Testis (tissue), 2 donors: ENCODE data around the gene CSMD2.

ENCODE experiments used
- POLR2A ChIP-seq: fragments of 450-650 bp; IDR thresholded peaks from one replicate; pipeline ENCODE4 v1.6.1; 2017; ENCODE audit warnings: antibody characterized with exemption, mild to moderate bottlenecking, moderate library complexity
- TF ChIP-seq, protein P1 (sequence below), 3 experiments: fragments of 450-650 bp in 2 of 3; fragments of 200-600 bp in 1 of 3; sonication (generic) in 1 of 3; IDR thresholded peaks; one replicate each; pipeline ENCODE4 v1.5.1; 2016 to 2019; ENCODE audit warnings: antibody characterized with exemption in 3 of 3, mild to moderate bottlenecking in 2 of 3, moderate library complexity in 1 of 3

DNA sequence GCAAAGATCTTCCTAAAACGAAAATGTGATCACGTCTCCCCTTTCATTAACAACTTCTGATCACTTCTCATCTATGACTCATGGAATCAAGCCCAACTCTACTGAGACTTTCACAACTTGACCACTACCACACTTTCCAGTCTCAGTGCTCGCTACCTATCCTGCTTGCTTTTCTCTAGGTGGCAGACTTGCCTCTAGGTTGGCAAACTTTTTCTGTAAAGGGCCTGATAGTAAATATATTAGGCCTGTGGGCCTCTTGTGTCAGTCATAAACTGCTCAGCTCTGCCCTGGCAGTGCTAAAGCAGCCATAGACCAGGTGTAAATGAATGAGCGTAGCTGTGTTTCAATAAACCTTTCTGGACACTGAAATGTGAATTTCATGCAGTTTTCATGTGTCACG is 322.7 kb downstream of the CSMD2 start:
- TF ChIP-seq, protein P1, sequence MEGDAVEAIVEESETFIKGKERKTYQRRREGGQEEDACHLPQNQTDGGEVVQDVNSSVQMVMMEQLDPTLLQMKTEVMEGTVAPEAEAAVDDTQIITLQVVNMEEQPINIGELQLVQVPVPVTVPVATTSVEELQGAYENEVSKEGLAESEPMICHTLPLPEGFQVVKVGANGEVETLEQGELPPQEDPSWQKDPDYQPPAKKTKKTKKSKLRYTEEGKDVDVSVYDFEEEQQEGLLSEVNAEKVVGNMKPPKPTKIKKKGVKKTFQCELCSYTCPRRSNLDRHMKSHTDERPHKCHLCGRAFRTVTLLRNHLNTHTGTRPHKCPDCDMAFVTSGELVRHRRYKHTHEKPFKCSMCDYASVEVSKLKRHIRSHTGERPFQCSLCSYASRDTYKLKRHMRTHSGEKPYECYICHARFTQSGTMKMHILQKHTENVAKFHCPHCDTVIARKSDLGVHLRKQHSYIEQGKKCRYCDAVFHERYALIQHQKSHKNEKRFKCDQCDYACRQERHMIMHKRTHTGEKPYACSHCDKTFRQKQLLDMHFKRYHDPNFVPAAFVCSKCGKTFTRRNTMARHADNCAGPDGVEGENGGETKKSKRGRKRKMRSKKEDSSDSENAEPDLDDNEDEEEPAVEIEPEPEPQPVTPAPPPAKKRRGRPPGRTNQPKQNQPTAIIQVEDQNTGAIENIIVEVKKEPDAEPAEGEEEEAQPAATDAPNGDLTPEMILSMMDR (IDR thresholded peaks at IDR 0.05), result no peak
- no peak for TF ChIP-seq POLR2A
